ENCODE data around the gene MTMR2. TPM values are rescaled to one million over a fixed set of nuclear protein-coding genes. Genes with fewer than 3 reads are reported as not detected.

The MTMR2 gene
- total RNA-seq, result 11.3 and 20.5 TPM in 2 replicates

GRCh38 chr11:95923728-95924413 lies at the start of gene MTMR2:
MTMR2 (minus strand) TSS chr11:95924107; CDS start chr11:95923954, 153 bp downstream.

GRCh38 chr11:95790123-95790932 lies 133.6 kb downstream of the MTMR2 start, which contains the start of gene CEP57:
CEP57 (plus strand) TSS chr11:95790498; CDS start chr11:95790699, 201 bp downstream.

GRCh38 chr11:95789506-95790122 lies 134.3 kb downstream of the MTMR2 start, which contains the start of gene FAM76B:
FAM76B (minus strand) TSS chr11:95789782; CDS start chr11:95789478, 304 bp downstream.

Other genes with a start within 250 kb of the MTMR2 start
- 8.4 and 14.2 TPM in 2 replicates for gene FAM76B, start 134.3 kb downstream of the MTMR2 start, total RNA-seq
- 34.2 and 45.2 TPM in 2 replicates for gene CEP57, start 133.6 kb downstream of the MTMR2 start, total RNA-seq

Data from bronchial smooth muscle cell (primary cell).